Measurements from ENCODE around the gene GNAZ. TPM values are rescaled to one million over a fixed set of nuclear protein-coding genes. Genes with fewer than 3 reads are reported as not detected.
A peak's percentile ranks its signal among the peaks of the same experiment; 100 is the strongest.

Gene GNAZ
- total RNA-seq, 2 donors from 2014 or later, result 0.98 to 2.6 TPM

GRCh38 chr22:23156286-23156685, 86.0 kb downstream of the GNAZ start:
- peaks cover 0 to 9% of the 10 kb centered on the region in 2 donors for H3K4me1 Mint-ChIP-seq (ENCODE audit: low read depth in 2 of 2)
- H3K27me3 Mint-ChIP-seq, result no peaks in the 10 kb centered on the region
- H3K4me3 Mint-ChIP-seq, result no peak overlapping the region
- H3K9me3 Mint-ChIP-seq, result no peaks in the 10 kb centered on the region
- no peaks in the 10 kb centered on the region for H3K36me3 Mint-ChIP-seq
- DNase-seq (ENCODE audit: low spot score) (no peak), ATAC-seq (no peak)
- H3K27ac Mint-ChIP-seq, result no peak overlapping the region

GRCh38 chr22:23157560-23158515, 87.5 kb downstream of the GNAZ start:
- Mint-ChIP-seq H3K27ac (no peak overlapping the region), H3K4me3 (no peak overlapping the region), H3K27me3 (no peaks in the 10 kb centered on the region)

GRCh38 chr22:23158516-23159290, 88.4 kb downstream of the GNAZ start:
- Mint-ChIP-seq H3K4me3 (no peak overlapping the region), H3K27me3 (no peaks in the 10 kb centered on the region), H3K4me1 (ENCODE audit: low read depth in 2 of 2) (peaks cover 0 to 3% of the 10 kb centered on the region in 2 donors), H3K27ac (no peak overlapping the region), H3K36me3 (no peaks in the 10 kb centered on the region), H3K9me3 (no peaks in the 10 kb centered on the region)
- DNase-seq (ENCODE audit: low spot score) (no peak), ATAC-seq (no peak)

More at GRCh38 chr22:23157560-23158515, 87.5 kb downstream of the GNAZ start:
- H3K9me3 Mint-ChIP-seq, result no peaks in the 10 kb centered on the region
- H3K4me1 Mint-ChIP-seq (ENCODE audit: low read depth in 2 of 2), result peaks cover 0 to 7% of the 10 kb centered on the region in 2 donors
- DNase-seq (ENCODE audit: low spot score), result no peak
- H3K36me3 Mint-ChIP-seq, result no peaks in the 10 kb centered on the region
- ATAC-seq, result no peak

- Mint-ChIP-seq H3K27me3 (no peaks in the 10 kb centered on the region), H3K27ac (no peak overlapping the region), H3K36me3 (no peaks in the 10 kb centered on the region), H3K4me3 (no peak overlapping the region), H3K4me1 (ENCODE audit: low read depth in 2 of 2) (peaks cover 0 to under 1% of the 10 kb centered on the region in 2 donors), H3K9me3 (no peaks in the 10 kb centered on the region)
- no peak for ATAC-seq
- DNase-seq (ENCODE audit: low spot score), result no peak
Measured at GRCh38 chr22:23159291-23159630, 88.9 kb downstream of the GNAZ start.

GRCh38 chr22:23161029-23161428, 90.7 kb downstream of the GNAZ start:
- Mint-ChIP-seq H3K36me3 (no peaks in the 10 kb centered on the region), H3K27me3 (no peaks in the 10 kb centered on the region), H3K27ac (no peak overlapping the region), H3K4me1 (ENCODE audit: low read depth in 2 of 2) (no peaks in the 10 kb centered on the region), H3K4me3 (no peak overlapping the region), H3K9me3 (no peaks in the 10 kb centered on the region)
- DNase-seq (ENCODE audit: low spot score), result no peak
- no peak for ATAC-seq

GRCh38 chr22:23161574-23161973, 91.3 kb downstream of the GNAZ start:
- no peak for ATAC-seq
- no peaks in the 10 kb centered on the region for H3K27me3 Mint-ChIP-seq
- no peaks in the 10 kb centered on the region for H3K9me3 Mint-ChIP-seq
- DNase-seq (ENCODE audit: low spot score), result no peak
- no peaks in the 10 kb centered on the region for H3K4me1 Mint-ChIP-seq (ENCODE audit: low read depth in 2 of 2)
- H3K4me3 Mint-ChIP-seq, result no peak overlapping the region
- no peak overlapping the region for H3K27ac Mint-ChIP-seq
- H3K36me3 Mint-ChIP-seq, result no peaks in the 10 kb centered on the region

- no peaks in the 10 kb centered on the region for H3K9me3 Mint-ChIP-seq
- no peak overlapping the region for H3K27ac Mint-ChIP-seq
- H3K4me3 Mint-ChIP-seq, result no peak overlapping the region
- ATAC-seq (no peak), DNase-seq (ENCODE audit: low spot score) (no peak)
- H3K4me1 Mint-ChIP-seq (ENCODE audit: low read depth in 2 of 2), result no peaks in the 10 kb centered on the region
- no peaks in the 10 kb centered on the region for H3K27me3 Mint-ChIP-seq
- no peaks in the 10 kb centered on the region for H3K36me3 Mint-ChIP-seq
Measured at GRCh38 chr22:23163665-23164064, 93.3 kb downstream of the GNAZ start.

- ATAC-seq, result no peak
- Mint-ChIP-seq H3K36me3 (no peaks in the 10 kb centered on the region), H3K27ac (no peak overlapping the region), H3K4me1 (ENCODE audit: low read depth in 2 of 2) (no peaks in the 10 kb centered on the region), H3K9me3 (no peaks in the 10 kb centered on the region), H3K4me3 (no peak overlapping the region), H3K27me3 (no peaks in the 10 kb centered on the region)
- DNase-seq (ENCODE audit: low spot score), result no peak
Measured at GRCh38 chr22:23164091-23164490, 93.8 kb downstream of the GNAZ start.

GRCh38 chr22:23166042-23166831, 95.9 kb downstream of the GNAZ start:
- ATAC-seq (no peak), DNase-seq (ENCODE audit: low spot score) (no peak)
- no peaks in the 10 kb centered on the region for H3K9me3 Mint-ChIP-seq
- no peak overlapping the region for H3K27ac Mint-ChIP-seq
- no peak overlapping the region for H3K4me3 Mint-ChIP-seq
- no peaks in the 10 kb centered on the region for H3K36me3 Mint-ChIP-seq
- H3K4me1 Mint-ChIP-seq (ENCODE audit: low read depth in 2 of 2), result no peaks in the 10 kb centered on the region
- H3K27me3 Mint-ChIP-seq, result no peaks in the 10 kb centered on the region

GRCh38 chr22:23166841-23167616, 96.7 kb downstream of the GNAZ start:
- no peak for DNase-seq (ENCODE audit: low spot score)
- ATAC-seq, result no peak
- no peaks in the 10 kb centered on the region for H3K9me3 Mint-ChIP-seq
- no peaks in the 10 kb centered on the region for H3K27me3 Mint-ChIP-seq
- H3K4me3 Mint-ChIP-seq, result no peak overlapping the region
- no peaks in the 10 kb centered on the region for H3K4me1 Mint-ChIP-seq (ENCODE audit: low read depth in 2 of 2)
- no peaks in the 10 kb centered on the region for H3K36me3 Mint-ChIP-seq
- no peak overlapping the region for H3K27ac Mint-ChIP-seq

- DNase-seq (ENCODE audit: low spot score) (no peak), ATAC-seq (no peak)
- no peaks in the 10 kb centered on the region for H3K9me3 Mint-ChIP-seq
- H3K27me3 Mint-ChIP-seq, result no peaks in the 10 kb centered on the region
- no peaks in the 10 kb centered on the region for H3K4me1 Mint-ChIP-seq (ENCODE audit: low read depth in 2 of 2)
- H3K27ac Mint-ChIP-seq, result peak overlapping the region in 1 of 2 donors; percentile 64
- no peak overlapping the region for H3K4me3 Mint-ChIP-seq
- H3K36me3 Mint-ChIP-seq, result no peaks in the 10 kb centered on the region
Measured at GRCh38 chr22:23168391-23169042, 98.2 kb downstream of the GNAZ start.

- Mint-ChIP-seq H3K36me3 (no peaks in the 10 kb centered on the region), H3K27ac (peak overlapping the region in 1 of 2 donors; percentile 64), H3K4me3 (no peak overlapping the region), H3K4me1 (ENCODE audit: low read depth in 2 of 2) (peaks cover 3 to 4% of the 10 kb centered on the region in 2 donors), H3K9me3 (no peaks in the 10 kb centered on the region), H3K27me3 (no peaks in the 10 kb centered on the region)
- ATAC-seq, result no peak
- no peak for DNase-seq (ENCODE audit: low spot score)
Measured at GRCh38 chr22:23169043-23169406, 98.7 kb downstream of the GNAZ start.
